DOHH2 (cell line): ENCODE results near the gene RBL2.
A peak's percentile ranks its signal among the peaks of the same experiment; 100 is the strongest.

Experiments used
- H3F3A ChIP-seq: fragments of 200-600 bp; sonication (generic), shearing (Covaris generic); 2 replicates; pipeline ENCODE4 v1.6.0; 2016; ENCODE audit warnings: antibody characterized with exemption, mild to moderate bottlenecking; ENCODE audit not compliant: control insufficient read depth, insufficient read depth
- H3K27ac ChIP-seq: fragments of 200-600 bp; sonication (generic); 2 replicates; pipeline ENCODE4 v1.5.1; 2014; ENCODE audit warnings: low read depth, mild to moderate bottlenecking, low read length, moderate library complexity
- H3K27me3 ChIP-seq: fragments of 200-600 bp; sonication (generic); 2 replicates; pipeline ENCODE4 v1.6.1; 2014; ENCODE audit warnings: mild to moderate bottlenecking, low read length, mixed read lengths; ENCODE audit not compliant: control insufficient read depth
- H3K36me3 ChIP-seq: fragments of 200-600 bp; sonication (generic); 2 replicates; pipeline ENCODE4 v1.6.1; 2014; ENCODE audit warnings: mild to moderate bottlenecking, low read length, moderate library complexity, mixed read lengths; ENCODE audit not compliant: control insufficient read depth
- H3K4me1 ChIP-seq: fragments of 200-600 bp; sonication (generic); 2 replicates; pipeline ENCODE4 v1.6.1; 2014; ENCODE audit warnings: mild to moderate bottlenecking, low read length, mixed read lengths; ENCODE audit not compliant: control insufficient read depth
- H3K4me2 ChIP-seq: fragments of 200-600 bp; sonication (generic); 2 replicates; pipeline ENCODE4 v1.6.0; 2014; ENCODE audit warnings: mild to moderate bottlenecking, low read length, moderate library complexity
- H3K4me3 ChIP-seq: fragments of 200-600 bp; sonication (generic); 2 replicates; pipeline ENCODE4 v1.5.1; 2014; ENCODE audit warnings: mild to moderate bottlenecking, low read length, mixed read lengths
- H3K79me2 ChIP-seq: fragments of 200-600 bp; sonication (generic); 2 replicates; pipeline ENCODE4 v1.6.1; 2014; ENCODE audit warnings: mild to moderate bottlenecking, low read length, mixed read lengths; ENCODE audit not compliant: control insufficient read depth
- H3K9me2 ChIP-seq: fragments of 200-600 bp; sonication (generic); replicated peaks from 2 replicates; pipeline ENCODE4 v1.6.1; 2014; ENCODE audit warnings: mild to moderate bottlenecking, low read length, mixed read lengths; ENCODE audit not compliant: control insufficient read depth
- H3K9me3 ChIP-seq: fragments of 200-600 bp; sonication (generic); 2 replicates; pipeline ENCODE4 v1.6.1; 2014; ENCODE audit warnings: antibody characterized with exemption, low read length, mixed read lengths; ENCODE audit not compliant: control insufficient read depth, insufficient read depth
- H4K20me1 ChIP-seq: fragments of 200-600 bp; sonication (generic); 2 replicates; pipeline ENCODE4 v1.6.0; 2014; ENCODE audit warnings: low read depth, mild to moderate bottlenecking, antibody characterized with exemption, low read length, moderate library complexity; ENCODE audit not compliant: control insufficient read depth, insufficient read depth
- EZH2phosphoT487 ChIP-seq: fragments of 200-600 bp; sonication (generic); IDR thresholded peaks from 2 replicates; pipeline ENCODE4 v1.6.1; 2017; ENCODE audit warnings: borderline replicate concordance, mild to moderate bottlenecking, antibody characterized with exemption, low read length, moderate library complexity, mixed read lengths
- TF ChIP-seq, protein P1 (sequence below): fragments of 200-600 bp; sonication (generic); IDR thresholded peaks from one replicate; pipeline ENCODE4 v1.5.1; 2014; ENCODE audit warnings: antibody characterized with exemption, mild to moderate bottlenecking, low read depth, low read length; ENCODE audit not compliant: poor library complexity, severe bottlenecking

Gene RBL2

DNA sequence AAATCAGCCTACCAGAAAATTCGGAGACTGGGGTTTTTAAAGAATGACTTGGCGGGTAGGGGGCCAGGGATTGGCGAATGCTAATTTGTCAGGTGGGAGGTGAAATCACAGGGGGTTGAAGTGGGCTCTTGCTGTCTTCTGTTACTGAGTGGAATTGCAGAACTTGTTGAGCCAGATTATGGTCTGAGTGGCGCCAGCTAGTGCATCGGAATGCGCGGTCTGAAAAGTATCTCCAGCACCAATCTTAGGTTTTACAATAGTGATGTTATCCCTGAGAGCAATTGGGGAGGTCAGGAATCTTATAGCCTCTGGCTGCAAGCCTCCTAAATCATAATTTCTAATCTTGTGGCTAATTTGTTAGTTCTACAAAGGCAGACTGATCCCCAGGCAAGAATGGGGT lies 762 bp upstream of the RBL2 start:
- TF ChIP-seq, protein P1, sequence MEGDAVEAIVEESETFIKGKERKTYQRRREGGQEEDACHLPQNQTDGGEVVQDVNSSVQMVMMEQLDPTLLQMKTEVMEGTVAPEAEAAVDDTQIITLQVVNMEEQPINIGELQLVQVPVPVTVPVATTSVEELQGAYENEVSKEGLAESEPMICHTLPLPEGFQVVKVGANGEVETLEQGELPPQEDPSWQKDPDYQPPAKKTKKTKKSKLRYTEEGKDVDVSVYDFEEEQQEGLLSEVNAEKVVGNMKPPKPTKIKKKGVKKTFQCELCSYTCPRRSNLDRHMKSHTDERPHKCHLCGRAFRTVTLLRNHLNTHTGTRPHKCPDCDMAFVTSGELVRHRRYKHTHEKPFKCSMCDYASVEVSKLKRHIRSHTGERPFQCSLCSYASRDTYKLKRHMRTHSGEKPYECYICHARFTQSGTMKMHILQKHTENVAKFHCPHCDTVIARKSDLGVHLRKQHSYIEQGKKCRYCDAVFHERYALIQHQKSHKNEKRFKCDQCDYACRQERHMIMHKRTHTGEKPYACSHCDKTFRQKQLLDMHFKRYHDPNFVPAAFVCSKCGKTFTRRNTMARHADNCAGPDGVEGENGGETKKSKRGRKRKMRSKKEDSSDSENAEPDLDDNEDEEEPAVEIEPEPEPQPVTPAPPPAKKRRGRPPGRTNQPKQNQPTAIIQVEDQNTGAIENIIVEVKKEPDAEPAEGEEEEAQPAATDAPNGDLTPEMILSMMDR: no peak
- TF ChIP-seq EZH2phosphoT487: no peak
- Histone ChIP-seq H4K20me1 (peaks cover 6% of the 10 kb centered on the region), H3F3A (peaks cover 5% of the 10 kb centered on the region; the same call in 1 of the 2 replicates), H3K27me3 (0 out of 2 replicates have a peak, but pooled peaks cover 4% of the 10 kb centered on the region), H3K4me1 (peaks cover 16% of the 10 kb centered on the region), H3K36me3 (peaks cover 2% of the 10 kb centered on the region; the same call in 1 of the 2 replicates), H3K27ac (no peak overlapping the region), H3K9me2 (no peaks in the 10 kb centered on the region), H3K79me2 (peaks cover 41% of the 10 kb centered on the region), H3K4me3 (peak overlapping the region; percentile 94), H3K4me2 (peak overlapping the region; percentile 73), H3K9me3 (no peaks in the 10 kb centered on the region)

DNA sequence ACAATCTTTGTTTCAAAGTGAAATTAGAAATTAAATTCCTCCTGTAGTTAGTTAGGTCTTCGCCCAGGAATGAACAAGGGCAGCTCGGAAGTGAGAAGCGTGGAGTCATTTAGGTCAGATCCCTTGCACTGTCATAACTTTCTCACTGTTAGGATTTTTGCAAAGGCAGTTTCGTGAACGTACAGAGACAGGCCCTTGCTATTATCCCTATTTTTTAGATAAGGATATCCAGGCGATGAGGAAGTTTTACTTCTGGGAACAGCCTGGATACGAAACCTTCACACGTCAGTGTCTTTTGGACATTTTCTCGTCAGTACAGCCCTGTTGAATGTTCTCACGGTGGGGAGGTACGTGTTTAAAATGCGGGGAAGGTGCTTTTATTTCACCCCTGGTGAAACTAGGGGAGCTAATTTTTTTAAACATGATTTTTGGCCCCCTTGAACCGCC lies 318 bp upstream of the RBL2 start:
- peak overlapping the region; percentile 73 for H3K4me2 ChIP-seq

DNA sequence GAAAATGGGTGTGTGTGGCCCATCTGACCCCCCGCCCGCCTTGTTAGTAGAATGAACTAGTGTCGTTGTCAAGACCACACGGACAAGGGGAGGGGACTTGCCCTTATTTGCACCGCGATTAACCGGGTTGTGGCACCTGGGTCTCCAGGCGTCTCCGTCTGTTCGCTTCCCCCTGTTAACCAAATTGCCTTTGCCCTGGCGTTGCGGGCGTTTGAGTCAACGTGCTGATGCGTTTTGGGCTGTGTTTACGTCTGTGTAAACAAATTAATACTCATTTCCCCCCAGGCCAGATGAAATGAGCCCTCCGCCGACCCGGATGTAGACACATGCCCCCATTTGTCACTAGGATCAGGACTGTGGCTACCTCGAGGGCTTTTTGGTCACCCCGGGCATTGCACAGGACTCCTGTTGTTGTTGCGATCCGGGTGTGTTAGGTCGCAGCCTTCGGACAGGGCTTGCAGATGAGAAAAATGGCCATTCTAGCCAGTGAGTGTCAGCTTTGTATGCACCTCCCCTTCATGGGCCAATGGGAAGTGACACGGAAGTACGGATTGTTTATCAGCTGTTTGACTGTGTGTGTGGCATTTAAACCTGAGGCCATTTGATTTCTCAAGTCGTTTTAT lies 906 bp downstream of the RBL2 start:
- Histone ChIP-seq H3K4me2 (peak overlapping the region; percentile 73), H4K20me1 (peaks cover 6% of the 10 kb centered on the region), H3K4me3 (peak overlapping the region; percentile 94), H3K4me1 (peaks cover 16% of the 10 kb centered on the region), H3K9me2 (no peaks in the 10 kb centered on the region), H3K79me2 (peaks cover 48% of the 10 kb centered on the region), H3F3A (peaks cover 5% of the 10 kb centered on the region; the same call in 1 of the 2 replicates), H3K27me3 (no peaks in the 10 kb centered on the region), H3K36me3 (peaks cover 6% of the 10 kb centered on the region; the same call in 1 of the 2 replicates), H3K9me3 (no peaks in the 10 kb centered on the region), H3K27ac (peak overlapping the region; percentile 72)
- TF ChIP-seq EZH2phosphoT487: no peak
- TF ChIP-seq, protein P1: no peak

More for the DNA sequence above, 318 bp upstream of the RBL2 start:
- Histone ChIP-seq H3K79me2 (peaks cover 42% of the 10 kb centered on the region), H3F3A (peaks cover 5% of the 10 kb centered on the region; the same call in 1 of the 2 replicates), H3K4me1 (peaks cover 16% of the 10 kb centered on the region), H3K27ac (no peak overlapping the region), H3K9me2 (no peaks in the 10 kb centered on the region), H3K4me3 (peak overlapping the region; percentile 94), H3K27me3 (0 out of 2 replicates have a peak, but pooled peaks cover 4% of the 10 kb centered on the region), H3K36me3 (peaks cover 2% of the 10 kb centered on the region; the same call in 1 of the 2 replicates), H4K20me1 (peaks cover 6% of the 10 kb centered on the region), H3K9me3 (no peaks in the 10 kb centered on the region)
- TF ChIP-seq EZH2phosphoT487: no peak

DNA sequence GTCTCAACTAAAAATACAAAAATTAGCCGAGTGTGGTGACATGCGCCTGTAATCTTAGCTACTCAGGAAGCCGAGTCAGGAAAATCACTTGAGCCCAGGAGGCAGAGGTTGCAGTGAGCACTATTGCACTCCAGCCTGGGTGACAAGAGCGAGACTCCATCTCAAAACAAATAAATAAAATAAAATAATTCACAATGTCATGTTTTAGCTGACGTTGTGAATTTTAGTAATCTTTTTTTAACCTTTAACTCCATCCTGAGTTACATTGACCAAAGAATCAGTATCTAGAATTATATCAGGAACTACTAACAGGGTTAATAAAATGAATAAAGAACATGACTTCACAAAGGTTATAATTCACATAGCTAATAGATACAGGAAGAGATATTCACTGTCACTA lies 5.9 kb downstream of the RBL2 start:
- Histone ChIP-seq H4K20me1 (peaks cover 6% of the 10 kb centered on the region), H3K4me3 (no peak overlapping the region), H3F3A (peaks cover 2% of the 10 kb centered on the region; the same call in 1 of the 2 replicates), H3K9me3 (no peaks in the 10 kb centered on the region), H3K4me1 (peaks cover 10% of the 10 kb centered on the region), H3K36me3 (peaks cover 25% of the 10 kb centered on the region), H3K79me2 (peaks cover 41% of the 10 kb centered on the region), H3K27me3 (no peaks in the 10 kb centered on the region), H3K27ac (no peak overlapping the region), H3K4me2 (no peak overlapping the region), H3K9me2 (no peaks in the 10 kb centered on the region)
- TF ChIP-seq, protein P1: no peak
- no peak for TF ChIP-seq EZH2phosphoT487
